ENCODE data around the gene MEP1A.
"Not testable (repeated sequence)": the region's sequence is repeated elsewhere in the genome, so short reads cannot be mapped to it uniquely, and the experiment has no call there.

The MEP1A gene

GRCh38 chr6:46793138-46793537 is at the start of gene MEP1A:
Gene MEP1A (plus strand): TSS chr6:46793389. CDS start chr6:46793399, 10 bp downstream.
- DNase-seq (ENCODE audit: low spot score), result no peak

DNA sequence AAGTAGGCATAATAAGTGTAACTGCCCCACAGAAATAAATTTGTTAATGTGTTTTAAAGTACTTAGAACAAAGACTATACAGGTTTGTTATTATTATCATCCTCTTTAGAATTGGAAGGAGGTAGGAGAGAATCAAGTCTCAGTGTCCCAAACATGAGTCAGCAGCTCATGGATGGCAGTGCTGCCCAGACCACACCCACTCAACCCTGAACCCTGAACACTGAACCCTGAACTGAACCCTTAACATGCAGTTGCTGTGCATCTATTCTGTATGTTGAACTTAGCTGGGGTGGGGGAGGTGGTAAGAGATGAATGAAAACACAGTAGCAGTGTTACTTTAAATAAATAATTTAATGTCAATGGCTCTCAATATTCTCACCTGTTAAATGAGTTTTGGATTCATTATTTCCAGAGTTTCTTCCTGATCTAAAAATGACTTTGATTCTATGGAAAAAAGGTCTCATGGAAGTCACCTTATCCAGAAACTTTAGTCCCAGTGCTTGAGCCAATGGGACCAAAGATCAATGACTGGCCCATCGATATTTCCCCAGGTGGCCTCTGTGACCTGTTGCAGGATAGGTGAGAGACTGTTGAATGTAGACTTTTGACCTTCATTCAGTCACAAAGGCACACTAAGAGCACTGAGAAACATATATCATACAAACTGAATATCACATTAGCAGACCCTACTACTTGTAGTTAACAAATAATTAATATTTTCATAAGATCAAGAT is 49.6 kb upstream of the MEP1A start:
- no peak for DNase-seq (ENCODE audit: low spot score)

DNA sequence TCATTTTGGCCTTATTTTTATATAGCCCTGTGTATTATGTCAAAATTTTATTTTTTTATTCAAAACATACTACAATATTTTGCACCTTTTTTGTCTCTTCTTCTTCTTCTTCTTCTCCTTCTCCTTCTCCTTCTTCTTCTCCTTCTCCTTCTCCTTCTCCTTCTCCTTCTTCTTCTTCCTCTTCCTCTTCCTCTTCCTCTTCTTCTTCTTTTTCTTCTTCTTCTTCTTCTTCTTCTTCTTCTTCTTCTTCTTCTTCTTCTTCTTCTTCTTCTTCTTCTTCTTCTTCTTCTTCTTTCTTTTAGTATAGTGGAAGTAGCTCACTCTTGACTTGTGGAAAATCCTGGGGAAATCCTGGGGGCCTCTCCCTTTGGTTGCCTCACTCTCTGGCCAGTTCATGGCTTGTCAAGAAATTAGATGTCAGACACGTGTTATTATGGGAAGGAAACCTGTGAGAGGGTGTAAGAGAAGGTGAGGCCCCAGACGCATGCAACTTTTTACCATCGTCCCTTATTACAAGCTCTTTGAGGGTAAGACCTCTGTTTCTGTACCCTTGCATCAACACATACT is 48.9 kb upstream of the MEP1A start:
- DNase-seq (ENCODE audit: low spot score), result not testable (repeated sequence)

GRCh38 chr6:46745973-46746372 is 47.2 kb upstream of the MEP1A start:
- DNase-seq (ENCODE audit: low spot score), result no peak

DNA sequence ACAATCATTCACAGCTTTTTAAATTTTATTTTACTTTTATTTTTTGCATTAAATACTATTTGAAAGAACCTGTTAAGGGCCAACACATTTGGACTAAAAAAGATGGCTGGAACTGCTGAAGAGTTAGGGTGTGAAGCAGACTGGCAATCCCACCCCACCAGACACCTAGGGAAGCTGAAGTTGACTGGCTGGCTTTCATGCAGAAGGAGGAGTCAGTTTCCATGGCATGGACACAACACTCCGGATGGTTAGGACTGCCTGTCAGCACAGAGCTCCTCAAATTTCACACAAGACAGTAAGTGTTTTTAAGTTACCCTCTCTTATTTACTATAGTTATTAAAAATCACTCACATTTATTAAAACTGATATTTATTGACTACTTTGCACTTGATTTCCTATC is 46.5 kb upstream of the MEP1A start, which contains the start of gene ANKRD66:
TSS of gene ANKRD66 (plus strand) at position 238 of the 400 bp plus-strand sequence. CDS start 5,016 bp downstream, outside the sequence.
- no peak for DNase-seq (ENCODE audit: low spot score)

DNA sequence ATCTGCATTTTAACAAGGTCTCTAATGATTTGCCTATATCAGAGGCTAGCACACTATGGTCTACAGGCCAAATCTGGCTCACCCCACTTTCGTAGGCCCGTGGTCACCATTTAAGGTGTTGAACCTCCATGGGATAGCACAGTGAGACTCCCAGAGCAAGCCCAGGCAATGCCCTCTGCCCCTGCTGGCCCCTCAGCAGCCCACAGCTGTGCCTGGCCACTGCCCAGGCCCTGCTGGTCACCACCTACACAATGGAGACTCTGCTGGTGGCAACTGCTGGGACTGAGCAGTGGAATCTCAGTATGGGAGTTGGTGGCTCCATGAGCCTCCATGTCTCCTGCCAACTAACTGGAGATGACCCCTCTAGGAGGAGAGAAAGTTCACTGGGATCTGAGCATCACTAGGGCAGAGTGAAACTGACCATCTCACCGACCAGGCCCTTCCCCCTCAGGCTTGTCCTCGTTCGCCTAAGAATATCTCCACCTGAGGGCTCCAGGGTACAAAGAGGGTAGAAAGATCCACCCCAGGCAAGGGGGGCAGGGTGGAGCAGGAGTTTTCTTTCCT is 44.2 kb upstream of the MEP1A start:
- no peak for DNase-seq (ENCODE audit: low spot score)

DNA sequence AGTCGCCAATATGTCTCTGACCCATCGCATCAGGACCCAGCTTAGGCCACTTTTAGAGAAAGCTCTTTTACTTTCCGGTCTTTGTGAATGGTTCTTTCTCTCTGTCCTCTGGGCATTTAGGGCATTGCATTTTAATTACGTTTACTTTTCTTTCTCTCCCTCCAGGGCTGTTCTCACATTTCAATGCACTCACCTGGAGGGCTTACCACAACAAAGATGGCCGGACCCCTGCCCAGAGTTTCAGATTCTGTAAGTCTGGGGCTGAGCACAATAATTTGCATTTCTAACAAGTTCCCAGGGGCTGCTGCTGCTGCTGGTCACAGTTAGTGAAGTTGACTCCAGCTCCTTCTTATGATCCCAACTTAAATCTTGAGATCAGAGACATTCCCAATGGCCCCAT is 43.5 kb upstream of the MEP1A start:
- DNase-seq (ENCODE audit: low spot score), result no peak

GRCh38 chr6:46751658-46752057 is 41.5 kb upstream of the MEP1A start:
- no peak for DNase-seq (ENCODE audit: low spot score)

- no peak for DNase-seq (ENCODE audit: low spot score)
These were observed 37.3 kb upstream of the MEP1A start for GRCh38 chr6:46755865-46756264.

- no peak for DNase-seq (ENCODE audit: low spot score)
These were observed 36.5 kb upstream of the MEP1A start for GRCh38 chr6:46756469-46757213.

GRCh38 chr6:46757214-46757596 is 36.0 kb upstream of the MEP1A start:
- no peak for DNase-seq (ENCODE audit: low spot score)

DNA sequence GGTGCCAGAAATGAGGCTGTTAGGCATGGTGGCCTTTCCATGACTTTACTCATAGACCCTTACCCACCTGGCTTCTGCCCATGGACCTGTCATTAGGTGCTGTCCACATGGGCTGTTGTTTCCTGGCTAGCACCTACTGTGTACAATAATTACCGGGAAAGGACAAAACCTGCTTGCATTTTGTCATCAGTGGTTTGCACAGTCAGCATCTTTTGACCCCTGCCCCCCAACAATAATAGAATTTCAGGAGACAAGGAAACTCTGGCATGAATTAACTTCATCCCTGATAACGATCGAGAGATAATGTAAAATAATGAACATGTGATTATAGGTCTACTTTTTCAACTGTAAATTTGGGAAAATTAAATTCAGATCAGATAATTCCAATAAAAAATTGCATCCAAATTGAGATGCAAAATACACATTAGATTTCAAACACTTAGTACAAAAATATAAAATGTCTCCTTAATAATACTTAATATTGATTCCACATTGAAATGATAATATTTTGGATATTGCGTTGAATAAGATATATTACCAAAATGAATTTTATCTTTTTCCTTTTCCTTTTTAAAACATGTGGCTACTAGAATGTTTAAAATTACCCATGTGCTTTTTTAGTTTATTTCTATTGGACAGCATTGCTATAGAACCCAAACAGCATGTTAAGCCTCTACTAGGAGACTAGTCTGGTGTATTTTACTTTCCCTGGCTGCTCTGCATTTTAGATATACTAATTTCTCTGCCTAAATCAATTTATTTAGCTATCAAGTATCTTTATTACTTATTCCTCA is 34.0 kb upstream of the MEP1A start:
- no peak for DNase-seq (ENCODE audit: low spot score)

DNA sequence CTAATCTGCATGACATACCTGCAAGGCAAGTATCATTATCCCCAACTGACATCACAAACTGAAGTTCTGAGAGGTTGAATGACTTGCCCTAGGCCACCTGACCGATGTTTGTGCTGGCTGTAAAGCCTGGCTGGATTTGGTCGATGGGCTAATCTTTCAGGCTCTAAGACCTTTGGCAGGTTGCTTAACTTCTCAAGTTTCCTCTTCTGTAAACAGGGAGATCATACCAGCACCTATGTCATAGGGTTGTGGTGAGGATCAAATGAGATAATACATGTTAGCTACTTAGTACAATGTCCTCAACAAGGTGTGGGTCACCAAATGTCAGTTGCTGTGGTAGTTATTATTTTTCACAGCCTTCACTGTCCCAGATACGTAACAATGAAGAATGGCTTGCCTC is 32.3 kb upstream of the MEP1A start:
- no peak for DNase-seq (ENCODE audit: low spot score)

- no peak for DNase-seq (ENCODE audit: low spot score)
These were observed 29.7 kb upstream of the MEP1A start for GRCh38 chr6:46763466-46763865.

- not testable (repeated sequence) for DNase-seq (ENCODE audit: low spot score)
These were observed 28.9 kb upstream of the MEP1A start for GRCh38 chr6:46764280-46764679.

GRCh38 chr6:46764961-46765360 is 28.2 kb upstream of the MEP1A start:
- DNase-seq (ENCODE audit: low spot score), result no peak

- no peak for DNase-seq (ENCODE audit: low spot score)
These were observed 21.2 kb upstream of the MEP1A start for GRCh38 chr6:46772016-46772415.

- no peak for DNase-seq (ENCODE audit: low spot score)
These were observed 20.4 kb upstream of the MEP1A start for GRCh38 chr6:46772762-46773161.

DNA sequence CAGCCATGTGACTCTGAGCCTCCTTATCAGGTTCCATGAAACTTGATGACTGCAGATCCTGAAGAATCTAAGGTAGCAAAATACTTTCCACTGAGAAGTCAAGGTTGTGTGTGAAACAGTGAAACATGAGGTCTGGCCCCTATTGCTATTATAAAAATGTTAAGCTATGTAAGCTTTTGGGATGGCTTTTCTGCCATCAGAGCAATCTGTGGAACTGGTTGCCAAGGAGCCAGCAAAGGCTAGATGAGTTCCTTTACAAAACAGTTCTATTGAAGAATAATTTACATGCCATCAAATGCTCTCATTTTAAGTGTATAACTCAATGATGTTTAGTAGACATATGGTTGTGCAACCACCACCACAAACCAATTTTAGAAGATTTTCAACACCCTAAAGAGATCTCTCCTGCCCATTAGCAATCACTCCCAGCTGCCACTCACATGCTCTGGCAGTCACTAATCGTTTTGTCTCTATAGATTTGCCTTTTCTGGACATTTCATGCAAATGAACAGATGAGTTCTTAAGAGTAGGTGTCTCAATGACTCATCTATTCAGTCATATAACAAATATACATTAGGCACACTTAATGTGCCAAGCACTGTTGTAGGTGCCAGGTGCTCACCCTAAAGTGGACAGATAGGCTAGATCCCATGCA is 19.9 kb upstream of the MEP1A start:
- no peak for DNase-seq (ENCODE audit: low spot score)

DNA sequence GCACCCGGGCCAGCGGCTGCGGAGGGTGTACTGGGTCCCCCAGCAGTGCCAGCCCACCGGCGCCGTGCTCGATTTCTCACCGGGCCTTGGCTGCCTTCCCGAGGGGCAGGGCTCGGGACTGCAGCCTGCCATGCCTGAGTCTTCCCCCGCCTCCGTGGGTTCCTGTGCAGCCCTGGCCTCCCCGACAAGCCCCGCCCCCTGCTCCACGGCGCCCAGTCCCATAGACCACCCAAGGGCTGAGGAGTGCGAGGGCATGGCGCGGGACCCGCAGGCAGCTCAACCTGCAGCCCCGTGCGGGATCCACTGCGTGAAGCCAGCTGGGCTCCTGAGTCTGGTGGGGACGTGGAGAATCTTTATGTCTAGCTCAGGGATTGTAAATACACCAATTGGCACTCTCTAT is 18.5 kb upstream of the MEP1A start:
- DNase-seq (ENCODE audit: low spot score), result not testable (repeated sequence)

- DNase-seq (ENCODE audit: low spot score), result no peak
These were observed 17.0 kb upstream of the MEP1A start for GRCh38 chr6:46776070-46776712.
